OCI-M1 (cell line): ENCODE data around the gene ANO6.
"Not testable (repeated sequence)": the region's sequence is repeated elsewhere in the genome, so short reads cannot be mapped to it uniquely, and the experiment has no call there.

Source experiments
- DNase-seq: peaks from one replicate; lab custom pipeline; 2025; lab: John Stamatoyannopoulos, UW

ANO6 gene

GRCh38 chr12:45236383-45236782 lies 20.5 kb downstream of the ANO6 start:
- DNase-seq, result not testable (repeated sequence)

DNA sequence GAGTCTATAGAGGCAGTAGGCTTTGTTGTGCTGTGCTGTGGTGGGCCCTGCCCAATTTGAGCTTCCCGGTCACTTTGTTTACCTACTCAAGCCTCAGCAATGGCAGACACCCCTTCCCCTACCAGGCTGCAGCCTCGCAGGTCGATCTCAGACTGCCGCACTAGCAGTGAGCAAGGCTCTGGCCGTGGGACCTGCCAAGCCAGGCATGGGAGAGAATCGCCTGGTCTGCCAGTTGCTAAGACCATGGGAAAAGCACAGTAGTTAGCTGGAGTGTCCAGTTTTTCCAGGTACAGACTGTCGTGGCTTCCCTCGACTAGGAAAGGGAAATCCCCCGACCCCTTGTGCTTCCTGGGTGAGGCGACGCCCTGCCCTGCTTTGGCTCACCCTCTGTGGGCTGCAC lies 26.3 kb downstream of the ANO6 start:
- no peak for DNase-seq

- DNase-seq, result no peak
Observed at GRCh38 chr12:45243963-45244362, 28.1 kb downstream of the ANO6 start.

GRCh38 chr12:45244561-45245343 lies 28.9 kb downstream of the ANO6 start:
- peak; percentile 15 for DNase-seq

GRCh38 chr12:45246236-45246635 lies 30.3 kb downstream of the ANO6 start:
- DNase-seq, result no peak

GRCh38 chr12:45247589-45247988 lies 31.7 kb downstream of the ANO6 start:
- DNase-seq, result no peak

- DNase-seq, result no peak
Observed at GRCh38 chr12:45248095-45248494, 32.2 kb downstream of the ANO6 start.

DNA sequence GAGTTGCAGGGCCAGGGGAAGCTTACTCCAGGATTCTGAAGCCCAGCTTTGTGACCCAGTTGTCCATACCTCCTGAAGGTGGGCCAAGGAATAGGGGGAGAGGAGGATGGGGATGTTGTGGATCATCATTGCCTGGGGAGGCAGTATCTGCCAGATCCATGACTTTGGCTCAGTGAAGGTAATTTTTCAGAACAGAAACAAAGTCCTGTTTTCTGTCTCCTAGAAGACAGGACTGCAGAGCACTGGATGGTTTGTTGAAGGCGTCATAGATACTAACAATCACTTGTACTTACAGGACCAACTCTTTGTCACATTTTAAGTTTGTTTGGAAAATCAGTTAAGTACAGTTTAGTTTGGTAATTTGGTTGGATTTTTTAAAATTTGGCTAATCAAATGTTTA lies 38.4 kb downstream of the ANO6 start:
- no peak for DNase-seq

GRCh38 chr12:45256721-45257120 lies 40.8 kb downstream of the ANO6 start:
- no peak for DNase-seq

GRCh38 chr12:45257185-45257930 lies 41.5 kb downstream of the ANO6 start:
- peak; percentile 79 for DNase-seq

GRCh38 chr12:45259675-45260074 lies 43.8 kb downstream of the ANO6 start:
- DNase-seq, result no peak

- DNase-seq, result peak; percentile 28
Observed at GRCh38 chr12:45260104-45260815, 44.4 kb downstream of the ANO6 start.

DNA sequence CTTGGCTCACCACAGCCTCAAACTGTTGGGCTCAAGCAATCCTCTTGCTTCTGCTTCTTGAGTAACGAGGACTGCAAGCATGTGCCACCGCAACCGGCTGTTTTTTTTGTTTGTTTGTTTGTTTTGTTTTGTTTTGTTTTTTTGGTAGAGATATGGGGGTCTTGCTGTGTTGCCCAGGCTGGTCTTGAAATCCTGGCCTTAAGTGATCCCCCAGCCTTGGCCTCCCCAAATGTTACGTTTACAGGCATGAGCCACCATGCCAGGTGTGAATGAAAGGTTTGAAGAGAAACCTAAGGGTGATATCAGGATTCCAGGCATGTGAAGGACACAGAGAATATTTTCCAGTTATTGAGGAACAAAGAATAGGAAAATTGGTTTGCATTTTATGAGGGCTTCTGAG lies 45.0 kb downstream of the ANO6 start:
- no peak for DNase-seq

DNA sequence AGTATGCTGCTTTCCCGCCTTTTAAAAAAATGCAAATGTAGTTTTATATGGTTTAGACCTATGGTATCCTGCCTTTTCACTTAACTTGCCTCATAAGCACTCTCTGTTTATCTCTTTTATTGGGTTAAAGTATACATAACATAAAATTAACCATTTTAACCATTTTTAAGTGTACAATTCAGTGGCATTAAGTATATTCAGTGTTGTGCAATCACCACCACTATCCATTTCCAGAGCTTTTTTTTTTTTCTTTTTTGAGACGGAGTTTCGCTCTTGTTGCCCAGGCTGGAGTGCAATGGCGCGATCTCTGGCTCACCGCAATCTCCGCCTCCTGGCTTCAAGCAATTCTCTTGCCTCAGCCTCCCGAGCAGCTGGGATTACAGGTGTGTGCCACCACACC lies 46.3 kb downstream of the ANO6 start:
- not testable (repeated sequence) for DNase-seq

DNA sequence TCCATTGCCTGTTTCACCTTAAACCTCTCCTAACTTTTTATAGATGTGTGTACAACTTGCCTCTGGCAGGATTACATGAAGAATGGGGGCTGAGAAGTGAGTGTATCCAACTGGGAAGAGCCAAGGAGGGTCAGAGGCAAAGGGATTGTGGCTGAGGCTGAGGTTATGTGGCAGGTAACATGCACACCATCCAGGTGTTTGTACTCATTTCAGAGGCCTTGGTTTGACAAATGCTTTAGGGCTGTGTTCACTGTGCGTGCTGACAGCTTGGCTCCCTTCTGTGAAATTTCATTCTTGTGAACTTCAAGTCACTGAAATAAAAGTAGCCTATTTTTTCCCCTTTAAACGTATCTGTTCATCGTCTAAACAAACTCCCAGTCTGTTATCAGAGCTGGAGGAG lies 47.7 kb downstream of the ANO6 start:
- no peak for DNase-seq

- peak; percentile 65 for DNase-seq
Observed at GRCh38 chr12:45268672-45269411, 52.9 kb downstream of the ANO6 start.

GRCh38 chr12:45269412-45269751 lies 53.5 kb downstream of the ANO6 start:
- no peak for DNase-seq

DNA sequence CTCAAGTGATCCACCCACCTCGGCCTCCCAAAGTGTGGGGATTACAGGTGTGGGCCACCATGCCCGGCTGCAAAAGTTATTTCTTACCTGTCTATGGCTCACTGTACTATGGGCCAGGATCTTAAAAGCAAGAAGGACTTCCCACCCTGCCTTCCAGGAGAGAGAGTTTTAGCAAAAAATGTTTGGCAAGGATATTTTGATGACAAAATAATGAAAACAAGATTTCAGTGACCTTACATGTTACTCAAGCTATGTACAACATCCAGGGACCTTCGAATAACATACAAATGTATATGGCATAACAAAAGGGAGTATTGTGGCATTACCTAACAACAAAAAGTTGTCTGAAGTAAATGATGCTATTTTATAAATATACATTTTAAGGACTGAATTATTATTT lies 55.1 kb downstream of the ANO6 start:
- DNase-seq, result no peak

GRCh38 chr12:45273717-45274271 lies 57.9 kb downstream of the ANO6 start:
- DNase-seq, result peak; percentile 71

- no peak for DNase-seq
Observed at GRCh38 chr12:45276154-45276755, 60.4 kb downstream of the ANO6 start.

- no peak for DNase-seq
Observed at GRCh38 chr12:45278447-45278846, 62.6 kb downstream of the ANO6 start.
